ENCODE results near the gene NUP210.
"Not testable (repeated sequence)": the region's sequence is repeated elsewhere in the genome, so short reads cannot be mapped to it uniquely, and the experiment has no call there.

NUP210 gene

DNA sequence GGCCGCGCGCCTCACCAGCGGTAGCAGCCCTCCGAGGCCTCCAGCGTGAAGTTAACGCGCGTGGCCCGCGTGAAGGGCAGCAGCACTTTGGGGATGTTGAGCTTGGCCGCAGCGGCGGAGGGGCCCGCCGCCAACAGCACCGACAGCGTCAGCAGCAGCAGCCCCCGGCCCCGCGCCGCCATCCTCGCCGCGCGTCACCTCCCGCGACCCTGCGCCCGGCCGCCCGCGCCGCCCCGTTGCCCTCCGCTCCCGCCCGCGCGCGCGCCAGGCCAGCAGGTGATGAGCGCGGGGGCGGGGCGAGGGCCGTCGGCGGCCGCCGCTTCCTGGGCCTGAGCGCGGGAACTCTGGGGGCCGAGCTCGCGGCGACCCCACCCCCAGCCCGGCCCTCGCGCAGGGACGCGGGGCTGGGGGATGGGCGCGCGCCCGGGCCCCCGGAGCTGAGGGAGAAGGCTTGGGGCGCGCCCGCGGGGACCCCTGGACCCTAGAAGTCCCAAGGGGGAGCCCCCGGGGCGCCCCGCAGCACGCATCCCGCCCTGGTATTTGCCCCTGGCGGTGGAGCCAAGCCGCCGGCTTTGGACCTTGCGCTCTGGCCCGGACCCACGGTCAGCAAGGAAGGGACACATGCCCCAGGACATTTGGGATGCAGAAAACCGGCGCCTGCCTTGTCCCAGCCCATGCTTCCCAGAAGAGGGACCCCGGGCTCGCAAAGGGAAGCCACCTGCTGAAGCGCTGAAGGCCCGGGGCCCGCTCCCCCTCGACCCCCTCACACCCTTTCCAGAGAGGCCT lies at the start of gene NUP210:
NUP210 (minus strand) TSS at position 278 of the 786 bp plus-strand sequence; CDS start at position 182, 96 bp downstream.
- peak in 2 of 4 experiments; percentile 27 to 43 for DNase-seq

DNA sequence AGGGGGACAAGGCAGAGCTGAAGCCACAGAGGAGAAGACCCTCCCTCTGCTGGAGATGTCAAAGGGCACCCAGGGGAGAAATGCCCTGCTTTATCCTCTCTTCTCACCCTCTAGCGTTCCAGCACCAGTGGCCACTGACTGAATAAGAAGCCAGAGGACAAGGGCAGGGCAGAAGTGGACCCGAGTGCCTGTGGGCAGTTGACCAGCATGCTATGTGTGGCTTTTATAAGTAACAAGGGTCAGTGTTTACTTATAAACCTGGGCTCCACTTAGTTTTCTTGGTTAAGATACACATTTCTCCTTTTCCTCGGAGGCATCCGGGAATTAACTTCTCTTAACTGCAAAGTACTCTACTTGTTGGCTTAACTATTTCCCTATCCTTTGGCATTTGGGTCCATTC lies 46.7 kb upstream of the NUP210 start:
- no peak for DNase-seq

DNA sequence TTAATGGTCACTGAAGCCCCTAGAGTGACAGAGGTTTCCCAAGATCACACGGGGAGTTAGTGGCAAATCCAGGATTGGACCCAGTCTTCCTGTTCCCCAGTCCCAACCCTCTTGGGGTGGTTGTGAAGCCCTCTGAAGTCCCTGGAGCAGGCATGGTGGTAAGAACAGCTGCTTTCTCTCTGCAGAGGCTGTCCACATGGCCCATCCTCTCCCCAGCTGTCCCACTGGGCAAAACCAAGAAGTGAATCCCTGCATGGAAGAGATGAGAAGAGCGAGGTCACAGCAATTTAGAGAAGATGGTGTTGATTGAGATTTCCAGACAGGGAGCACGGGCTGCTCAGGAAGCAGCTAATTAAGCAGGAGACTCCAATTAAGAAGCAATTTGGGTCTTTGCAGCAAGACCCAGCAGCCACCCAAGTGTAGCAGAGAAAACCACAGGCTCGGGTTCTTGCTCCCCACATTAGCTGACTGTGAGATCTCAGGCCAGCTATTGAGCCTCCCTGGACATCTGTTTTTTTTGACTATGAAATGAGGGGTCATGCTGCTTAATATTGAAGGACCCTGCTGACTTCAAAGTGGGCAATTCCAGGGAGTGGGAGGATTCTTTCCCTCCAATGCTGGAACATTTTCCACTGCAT lies 45.2 kb upstream of the NUP210 start:
- DNase-seq = no peak

DNA sequence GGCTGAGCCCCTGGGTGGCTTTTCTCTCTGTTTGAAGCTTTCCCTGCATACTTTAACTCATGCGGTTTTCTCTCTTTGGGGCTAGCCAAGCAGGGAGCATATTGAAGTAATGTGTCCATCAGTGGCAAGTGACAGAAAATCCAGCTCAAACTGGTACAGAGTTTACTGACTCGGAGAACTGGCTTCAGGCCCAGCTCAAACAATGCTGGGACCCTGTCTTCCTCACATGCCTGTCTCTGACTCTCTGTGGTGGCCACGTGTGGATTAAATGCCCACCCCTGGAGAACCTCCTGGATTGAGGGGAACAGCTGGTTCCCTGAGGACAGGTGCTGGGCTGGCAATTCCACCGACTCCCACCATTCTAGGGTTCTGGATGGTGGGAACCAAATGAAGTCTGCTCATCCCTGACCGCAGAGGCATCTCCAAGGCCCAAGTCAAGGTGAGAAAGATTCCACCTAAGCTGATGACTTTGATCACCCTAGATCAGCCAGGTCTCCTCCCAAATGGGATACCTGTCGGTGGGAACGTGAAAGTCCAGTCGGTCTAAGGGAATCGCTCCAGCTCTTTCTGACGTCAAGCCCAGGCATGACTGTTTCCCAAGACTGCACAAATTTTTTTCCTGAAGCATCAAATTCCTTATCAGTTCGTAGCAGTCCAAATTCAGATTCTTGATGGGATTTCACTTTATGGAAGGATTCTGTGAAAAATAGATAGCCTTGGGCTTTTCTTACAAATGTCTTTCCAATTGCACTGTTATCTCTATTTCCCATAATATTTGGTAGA lies 43.7 kb upstream of the NUP210 start:
- no peak for DNase-seq

DNA sequence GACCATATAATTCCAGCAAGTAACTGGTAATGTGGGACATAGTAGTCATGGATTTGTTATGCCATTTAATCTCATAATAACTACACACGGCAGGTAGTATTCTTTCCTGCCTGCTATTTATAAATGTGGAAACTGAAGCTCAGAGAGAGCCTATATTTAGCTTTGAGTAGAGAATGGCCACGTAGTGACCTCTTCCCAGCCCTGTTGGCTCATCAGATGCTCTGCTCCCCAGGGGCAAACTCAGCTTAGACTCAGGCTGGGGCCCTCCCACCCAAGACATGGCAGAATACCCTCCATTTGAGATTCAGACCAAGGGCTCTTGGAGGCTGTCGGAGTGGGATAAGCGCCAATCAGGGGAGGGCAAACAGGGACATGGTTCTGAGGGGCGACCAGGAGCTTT lies 42.7 kb upstream of the NUP210 start:
- DNase-seq = no peak

DNA sequence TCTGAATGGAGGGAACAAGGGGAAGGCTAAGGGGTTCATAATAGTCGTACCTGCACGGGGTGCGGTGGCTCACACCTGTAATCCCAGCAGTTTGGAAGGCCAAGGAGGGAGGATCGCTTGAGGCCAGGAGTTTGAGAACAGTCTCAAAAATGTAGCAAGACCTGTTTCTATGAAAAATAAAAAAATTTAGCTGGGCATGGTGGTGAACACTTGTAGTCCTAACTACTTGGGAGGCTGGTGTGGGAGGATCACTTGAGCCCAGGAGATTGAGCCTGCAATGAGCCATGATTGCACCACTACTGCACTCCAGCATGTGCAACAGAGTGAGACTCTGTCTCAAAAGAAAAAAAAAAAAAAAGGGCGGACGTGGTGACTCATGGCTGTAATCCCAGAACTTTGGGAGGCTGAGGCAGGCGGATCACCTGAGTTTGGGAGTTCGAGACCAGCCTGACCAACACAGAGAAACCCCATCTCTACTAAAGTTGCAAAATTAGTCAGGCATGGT lies 42.1 kb upstream of the NUP210 start:
- DNase-seq = no peak

DNA sequence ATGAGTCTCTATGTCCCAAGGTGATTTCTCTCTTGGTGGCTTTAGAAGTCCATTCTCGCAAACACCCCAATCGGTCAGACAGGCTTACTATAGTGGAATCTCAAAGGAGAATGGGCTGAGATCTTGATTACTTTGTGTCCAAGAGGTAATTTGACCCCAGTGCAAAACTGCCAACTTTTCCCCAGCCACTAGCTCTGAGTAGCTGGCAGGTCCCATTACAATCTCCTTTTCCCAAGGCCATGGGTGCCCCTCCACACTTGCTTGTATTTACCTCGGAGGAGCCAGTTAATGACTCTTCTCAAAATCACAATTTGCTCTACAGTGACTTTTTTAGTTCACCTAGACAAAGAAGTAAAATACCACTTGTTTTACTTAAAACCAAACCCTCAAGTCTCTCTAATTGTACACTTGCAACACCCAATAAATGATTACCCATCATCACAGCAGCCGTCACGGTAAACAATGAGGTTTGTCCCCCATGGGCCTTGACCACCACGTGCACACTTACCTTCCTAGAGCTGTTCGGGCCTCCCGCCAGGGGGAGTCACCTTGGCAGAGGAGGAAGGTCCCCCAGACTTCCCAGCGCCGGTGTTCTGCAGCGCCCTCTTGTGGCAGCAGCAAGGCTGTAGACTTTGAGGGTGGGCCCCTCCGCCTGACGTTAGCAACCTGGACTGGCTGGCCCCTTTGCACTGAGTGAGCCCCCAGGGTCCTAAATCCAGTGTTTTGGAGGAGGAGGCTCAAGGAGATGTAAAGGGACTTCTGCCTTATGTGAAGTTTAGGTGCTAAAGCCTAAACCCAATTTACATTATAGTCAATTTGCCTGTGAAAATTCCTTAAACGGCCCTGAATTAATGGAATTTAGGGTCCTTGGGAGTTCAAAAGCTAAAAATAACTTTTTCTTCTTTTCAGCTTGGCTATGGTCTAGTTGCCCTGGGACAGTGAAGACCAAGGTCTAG lies 41.3 kb upstream of the NUP210 start:
- peak; percentile 33 to 63 (median 54) for DNase-seq

DNA sequence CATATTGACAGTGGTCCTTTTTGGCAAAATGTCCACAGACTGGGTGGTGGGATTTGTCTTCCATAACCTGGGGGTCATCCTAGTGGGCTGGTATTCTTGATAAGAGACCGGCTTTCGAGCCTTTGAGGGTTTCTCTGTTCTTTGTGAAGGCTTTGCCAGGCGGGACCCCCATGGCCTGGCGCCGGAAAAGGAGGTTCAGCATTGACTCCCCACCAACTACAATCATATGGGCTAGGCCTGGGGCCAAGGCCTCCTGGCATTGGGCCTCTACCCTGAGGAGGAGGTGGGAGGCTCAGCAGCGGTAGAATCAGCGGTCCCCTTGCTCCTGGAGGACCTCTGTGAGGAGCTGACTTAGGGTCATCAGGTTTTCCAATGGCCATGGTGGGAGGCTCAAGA lies 40.2 kb upstream of the NUP210 start:
- no peak for DNase-seq

DNA sequence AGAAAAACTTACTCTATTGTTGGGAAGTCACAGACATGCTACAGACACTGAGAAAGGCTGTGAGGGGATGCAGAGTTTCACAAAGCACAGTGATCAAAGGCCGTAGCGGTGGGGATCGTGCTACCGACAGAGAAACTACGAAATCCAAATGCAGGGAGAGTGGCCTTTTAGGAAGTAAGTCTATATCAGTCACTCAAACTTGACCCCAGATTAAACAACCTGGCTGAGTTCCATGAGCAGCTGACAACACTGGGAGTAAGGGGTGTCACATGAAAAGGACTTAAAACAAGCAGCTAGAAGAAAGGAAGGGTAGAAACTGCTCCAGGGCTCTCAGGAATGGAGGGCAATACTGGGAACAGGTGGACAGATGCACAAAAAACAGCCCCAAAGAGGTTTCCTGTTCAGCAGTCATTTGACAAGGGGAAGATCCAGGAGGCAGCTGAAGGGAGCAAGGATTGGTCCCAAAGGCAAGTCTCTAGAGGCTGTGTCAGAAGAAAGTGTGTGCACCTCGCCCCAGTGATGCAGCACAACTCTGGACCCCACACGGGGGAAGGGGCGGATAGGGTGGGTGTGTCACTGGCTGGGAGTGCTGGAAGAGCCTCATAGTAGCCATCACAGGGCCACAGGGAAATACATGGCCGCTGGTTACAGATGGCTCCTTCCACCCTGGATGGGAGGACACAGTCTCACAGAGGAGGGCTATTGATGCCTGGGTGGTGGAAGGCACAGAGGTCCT lies 39.7 kb upstream of the NUP210 start:
- DNase-seq = no peak

DNA sequence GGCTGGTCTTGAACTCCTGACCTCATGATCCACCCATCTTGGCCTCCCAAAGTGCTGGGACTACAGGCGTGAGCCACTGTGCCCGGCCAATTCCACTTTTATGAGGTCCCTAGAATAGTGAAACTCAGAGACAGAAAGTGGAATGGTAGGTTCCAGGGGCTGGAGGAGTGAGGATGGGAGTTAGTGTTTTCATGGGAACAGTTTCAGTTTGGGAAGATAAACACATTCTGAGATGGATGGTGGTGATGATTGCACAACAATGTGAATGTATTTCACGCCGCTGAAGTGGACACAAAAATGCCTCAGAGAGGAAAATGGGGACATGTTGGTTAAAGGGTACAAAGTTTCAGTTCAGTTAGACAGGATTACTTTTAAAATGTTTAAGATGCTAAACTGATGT lies 37.5 kb upstream of the NUP210 start:
- no peak for DNase-seq

DNA sequence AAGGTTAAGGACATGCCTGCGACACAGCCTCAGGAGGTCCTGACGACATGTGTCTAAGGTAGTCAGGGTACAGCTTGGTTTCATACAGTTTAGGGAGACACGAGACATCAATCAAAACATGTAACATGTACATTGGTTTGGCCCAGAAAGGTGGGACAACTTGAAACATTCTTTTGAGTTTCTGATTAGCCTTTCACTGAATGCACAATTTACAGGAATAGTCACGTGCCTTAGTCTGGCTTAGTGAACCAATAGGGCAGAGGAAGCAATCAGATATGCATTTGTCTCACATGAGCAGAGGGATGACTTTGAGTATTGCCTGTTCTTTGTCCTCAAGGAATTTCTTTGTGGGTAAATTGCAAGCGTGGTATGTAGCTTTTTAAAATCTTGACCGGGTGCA lies 35.5 kb upstream of the NUP210 start:
- DNase-seq = no peak

DNA sequence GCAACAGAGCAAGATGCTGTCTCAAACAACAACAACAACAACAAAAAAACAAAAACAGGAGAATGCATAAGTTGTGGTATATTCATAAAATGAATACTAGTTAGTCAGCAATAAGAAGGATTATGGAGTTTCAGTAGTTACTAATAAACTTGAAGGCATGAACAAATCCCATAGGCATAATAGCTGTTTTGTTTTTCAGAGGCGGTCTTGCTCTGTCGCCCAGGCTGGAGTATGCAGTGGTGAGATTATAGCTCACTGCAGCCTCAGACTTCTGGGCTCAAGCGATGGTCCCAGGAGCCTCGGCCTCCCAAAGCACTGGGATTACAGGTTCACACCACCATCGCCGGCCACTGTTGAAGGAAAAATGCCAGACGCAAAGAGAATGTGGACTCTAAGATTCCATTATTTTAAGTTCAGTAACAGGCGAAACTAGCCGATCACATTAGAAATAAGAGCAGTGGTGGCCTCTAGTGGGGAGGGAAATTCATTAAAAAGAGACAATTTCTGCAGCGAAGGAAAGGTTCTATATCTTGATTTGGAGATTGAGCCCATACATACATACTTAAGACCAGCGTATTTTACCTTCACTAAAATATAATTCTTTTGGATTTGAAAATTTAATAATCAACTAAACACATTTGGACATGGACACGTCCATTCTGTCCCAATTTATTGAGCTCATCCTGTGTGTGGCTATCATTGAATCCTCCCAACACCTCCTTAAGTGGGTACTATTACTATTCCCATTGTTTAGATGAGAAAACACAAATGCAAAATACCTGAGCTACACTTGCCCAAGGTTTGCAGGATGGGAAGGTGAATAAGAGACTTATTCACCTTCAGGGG lies 32.6 kb upstream of the NUP210 start:
- DNase-seq = no peak

DNA sequence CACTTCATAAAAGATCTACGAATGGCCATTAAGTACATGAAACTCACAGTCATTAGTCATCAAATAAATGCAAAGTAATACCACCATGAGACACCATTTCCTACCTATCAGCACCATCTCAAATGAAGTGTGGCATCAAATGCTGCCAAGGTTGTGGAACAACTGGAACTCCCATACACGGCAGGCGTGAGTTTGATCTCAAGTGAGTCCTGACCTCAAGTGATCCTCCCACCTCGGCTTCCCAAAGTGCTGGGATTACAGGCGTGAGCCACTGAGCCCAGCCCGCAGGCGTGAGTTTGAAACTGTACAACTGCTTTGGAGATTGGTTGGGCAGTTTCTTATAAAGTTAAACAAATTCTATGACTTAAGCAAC lies 31.2 kb upstream of the NUP210 start:
- DNase-seq = no peak

DNA sequence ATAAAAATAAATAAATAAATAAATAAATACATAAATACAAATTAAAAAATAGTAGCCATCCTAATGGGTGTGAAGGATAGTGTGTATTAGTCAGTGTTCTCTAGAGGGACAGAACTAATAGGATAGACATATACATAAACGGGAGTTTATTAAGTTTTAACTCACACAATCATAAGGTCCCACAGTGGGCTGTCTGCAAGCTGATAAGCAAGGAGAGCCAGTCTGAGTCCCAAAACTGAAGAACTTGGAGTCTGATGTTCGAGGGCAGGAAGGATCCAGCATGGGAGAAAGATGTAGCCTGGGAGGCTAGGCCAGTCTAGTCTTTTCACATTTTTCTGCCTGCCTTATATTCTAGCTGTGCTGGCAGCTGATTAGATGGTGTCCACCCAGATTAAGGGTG lies 22.8 kb upstream of the NUP210 start:
- DNase-seq = not testable (repeated sequence)

DNA sequence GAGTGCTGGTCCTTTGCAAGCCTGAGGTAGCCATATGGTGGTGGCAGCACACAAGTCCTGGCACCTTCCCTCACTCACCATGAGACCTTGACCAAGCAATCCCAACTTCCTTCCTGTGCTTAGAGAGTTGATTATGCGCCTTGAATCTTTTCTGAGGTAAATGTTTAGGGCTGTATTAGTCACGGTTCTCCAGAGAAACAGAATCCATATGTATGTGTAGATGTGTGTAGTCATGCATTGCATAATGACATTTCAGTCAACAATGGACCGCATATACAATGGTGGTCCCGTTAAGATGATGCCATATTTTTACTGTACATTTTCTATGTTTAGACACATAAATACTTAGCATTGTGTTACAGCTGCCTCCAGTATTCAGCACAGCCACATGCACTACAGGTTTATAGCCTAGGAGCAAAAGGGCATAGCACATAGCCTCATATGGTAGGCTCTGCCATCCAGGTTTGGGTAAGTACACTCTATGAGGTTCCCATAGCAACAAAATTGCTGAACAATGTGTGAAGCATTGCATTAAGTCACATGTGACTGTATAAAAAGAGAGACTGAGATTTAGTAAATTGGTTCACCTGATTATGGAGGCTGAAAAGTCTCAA lies 20.2 kb upstream of the NUP210 start:
- DNase-seq = no peak

DNA sequence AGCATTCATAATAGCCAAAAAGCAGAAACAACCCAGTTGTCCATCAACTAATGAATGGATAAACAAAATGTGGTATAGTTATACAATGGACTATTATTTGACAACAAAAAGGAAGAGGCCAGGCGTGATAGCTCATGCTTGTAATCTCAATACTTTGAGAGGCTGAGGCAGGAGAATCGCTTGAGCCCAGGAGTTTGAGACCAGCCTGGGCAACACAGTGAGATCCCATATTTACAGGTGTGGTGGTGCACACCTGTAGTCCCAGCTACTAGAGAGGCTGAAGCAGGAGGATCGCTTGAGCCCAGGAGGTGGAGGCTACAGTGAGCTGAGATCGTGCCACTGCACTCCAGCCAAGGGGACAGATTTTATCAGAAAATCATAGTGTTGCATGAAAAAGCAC lies 16.1 kb upstream of the NUP210 start:
- not testable (repeated sequence) for DNase-seq

DNA sequence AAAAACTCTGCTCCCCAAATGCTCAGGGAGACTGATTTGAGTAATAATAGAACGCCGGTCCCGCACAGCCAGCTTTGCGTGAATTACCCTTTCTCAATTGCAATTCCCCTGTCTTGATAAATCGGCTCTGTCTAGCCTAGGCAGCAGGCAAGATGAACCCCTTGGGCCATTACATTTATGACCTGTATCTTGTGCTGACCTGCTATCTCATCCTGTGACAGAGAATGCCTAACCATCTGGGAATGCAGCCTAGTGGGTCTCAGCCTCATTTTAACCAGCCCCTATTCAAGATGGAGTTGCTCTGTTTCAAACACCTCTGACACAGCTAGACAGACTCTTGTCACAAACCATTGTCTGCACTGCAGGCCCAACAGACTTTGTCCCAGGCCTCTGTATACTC lies 13.8 kb upstream of the NUP210 start:
- DNase-seq = no peak

DNA sequence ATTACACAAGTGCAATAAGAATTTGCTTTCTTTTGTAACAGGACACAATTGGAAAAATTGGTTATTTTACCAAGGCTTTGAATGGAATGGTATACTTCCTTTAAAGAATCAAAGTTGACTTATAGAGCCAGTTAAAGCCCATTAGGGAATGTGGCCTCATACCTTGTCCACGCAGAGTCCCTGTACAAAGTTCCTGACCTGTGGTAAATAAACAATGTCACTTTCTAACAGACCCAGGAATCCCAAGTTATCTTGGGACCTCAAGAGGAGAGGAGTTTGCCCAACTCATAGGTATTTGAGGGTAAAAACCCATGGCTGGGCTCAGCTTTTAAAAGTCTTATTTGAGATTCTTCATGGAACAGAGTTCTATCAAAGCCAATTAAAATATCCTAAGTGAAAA lies 12.0 kb upstream of the NUP210 start:
- DNase-seq = no peak

DNA sequence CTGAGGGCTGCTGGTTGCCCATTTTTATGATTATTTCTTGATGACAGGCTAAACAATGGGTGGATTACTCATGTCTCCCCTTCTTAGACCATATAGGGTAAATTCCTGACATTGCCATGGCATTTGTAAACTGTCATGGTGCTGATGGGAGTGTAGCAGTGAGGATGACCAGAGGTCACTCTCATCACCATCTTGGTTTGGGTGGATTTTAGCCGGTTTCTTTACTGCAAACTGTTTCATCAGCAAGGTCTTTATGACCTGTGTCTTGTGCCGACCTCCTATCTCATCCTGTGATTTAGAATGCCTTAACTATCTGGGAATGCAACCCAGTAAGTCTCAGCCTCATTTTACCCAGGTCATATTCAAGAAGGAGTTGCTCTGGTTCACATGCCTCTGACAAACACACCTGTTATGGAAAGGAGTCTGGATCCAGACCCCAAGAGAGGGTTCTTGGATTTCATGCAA lies 10.3 kb upstream of the NUP210 start:
- DNase-seq = not testable (repeated sequence)

DNA sequence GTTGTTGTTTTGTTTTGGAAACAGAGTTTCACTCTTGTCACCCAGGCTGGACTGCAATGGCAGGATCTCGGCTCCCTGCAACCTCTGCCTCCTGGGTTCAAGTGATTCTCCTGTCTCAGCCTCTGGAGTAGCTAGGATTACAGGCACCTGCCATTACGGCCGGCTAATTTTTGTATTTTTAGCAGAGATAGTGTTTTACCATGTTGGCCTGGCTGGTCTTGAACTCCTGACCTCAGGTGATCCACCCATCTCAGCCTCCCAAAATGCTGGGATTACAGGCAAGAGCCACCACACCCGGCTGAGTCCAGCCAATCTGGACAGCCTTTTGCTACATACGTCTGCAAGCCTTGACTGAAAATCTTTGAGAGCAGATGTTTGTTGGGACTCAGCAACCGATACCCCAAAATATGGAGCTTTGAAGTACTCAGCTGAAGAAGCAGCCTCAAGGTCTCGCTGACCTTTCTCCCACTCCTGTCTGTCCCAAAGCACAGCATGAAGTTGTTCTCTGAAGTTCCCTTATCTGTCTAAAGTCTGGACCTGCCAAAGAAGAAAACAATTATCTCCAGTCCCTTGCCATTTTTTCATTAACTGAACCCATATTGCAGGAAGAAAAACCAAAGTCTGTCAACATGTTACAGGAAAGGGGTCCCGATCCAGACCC lies 9.6 kb upstream of the NUP210 start:
- no peak for DNase-seq
